ENCODE data around the gene HOXD9. TPM values are rescaled to one million over a fixed set of nuclear protein-coding genes. Genes with fewer than 3 reads are reported as not detected.

Gene HOXD9
- total RNA-seq, 2 experiments from 2014 or later, result not detected

GRCh38 chr2:176093145-176093897, 29.2 kb upstream of the HOXD9 start:
- ATAC-seq (ENCODE audit: poor library complexity) (no peak), DNase-seq (peak in 1 of 14 experiments; percentile 32)
- Histone ChIP-seq H3K36me3 (ENCODE audit: insufficient read depth, low read length) (no peaks in the 10 kb centered on the region), H3K4me1 (ENCODE audit: insufficient read depth, low read length) (peaks cover 39% of the 10 kb centered on the region), H3K27ac (ENCODE audit: low read depth in 1 of 2, low read length in 2 of 2) (no peak overlapping the region), H3K27me3 (ENCODE audit: control insufficient read depth in 1 of 2, insufficient read depth in 2 of 2, low read length in 2 of 2) (peaks cover 89 to 92% of the 10 kb centered on the region in 2 experiments), H3K4me3 (ENCODE audit: low read length) (no peak overlapping the region), H3K9me3 (ENCODE audit: control insufficient read depth in 1 of 2, insufficient read depth in 1 of 2, low read length in 2 of 2) (peaks cover 12 to 33% of the 10 kb centered on the region in 2 experiments)
- TF ChIP-seq CTCF (IDR thresholded peaks at IDR 0.05), result no peak
- Mint-ChIP-seq H3K4me3 (peak overlapping the region; percentile 9), H3K9me3 (peaks cover 3% of the 10 kb centered on the region), H3K27ac (no peak overlapping the region), H3K4me1 (ENCODE audit: low read depth) (peaks cover 45% of the 10 kb centered on the region), H3K36me3 (ENCODE audit: low read depth) (no peaks in the 10 kb centered on the region), H3K27me3 (peaks cover 93% of the 10 kb centered on the region)
- CTCF ChIA-PET, result interaction anchor here (1.2 kb wide), 1 partner anchor 34 kb away, joined by 3 read pairs; no protein-coding TSS in a partner anchor
- POLR2A ChIA-PET, result no interaction called here
- intact Hi-C loops (cut with DNase I, micrococcal nuclease), result loop anchor here in 1 of 2 experiments (10.0 kb wide), 2 partner anchors 729 to 1399 kb away; no protein-coding TSS in a partner anchor

- ChIA-PET CTCF (interaction anchor here (1.2 kb wide), 1 partner anchor 33 kb away, joined by 3 read pairs; no protein-coding TSS in a partner anchor), POLR2A (no interaction called here)
- TF ChIP-seq CTCF (IDR thresholded peaks at IDR 0.05), result no peak
- peaks cover 43% of the 10 kb centered on the region for H3K4me1 Mint-ChIP-seq (ENCODE audit: low read depth)
- peaks cover 3% of the 10 kb centered on the region for H3K9me3 Mint-ChIP-seq
- peak overlapping the region; percentile 1 for H3K4me3 Mint-ChIP-seq
- H3K9me3 ChIP-seq (ENCODE audit: control insufficient read depth in 1 of 2, insufficient read depth in 1 of 2, low read length in 2 of 2), result peaks cover 7 to 35% of the 10 kb centered on the region in 2 experiments
- H3K36me3 Mint-ChIP-seq (ENCODE audit: low read depth), result no peaks in the 10 kb centered on the region
- H3K27me3 Mint-ChIP-seq, result peaks cover 92% of the 10 kb centered on the region
- ATAC-seq (ENCODE audit: poor library complexity) (no peak), DNase-seq (no peak)
- intact Hi-C loops (cut with DNase I, micrococcal nuclease), result loop anchor here in 1 of 2 experiments (10.0 kb wide), 2 partner anchors 729 to 1399 kb away; no protein-coding TSS in a partner anchor
- peaks cover 34% of the 10 kb centered on the region for H3K4me1 ChIP-seq (ENCODE audit: insufficient read depth, low read length)
- H3K27ac Mint-ChIP-seq, result no peak overlapping the region
- peaks cover 89 to 92% of the 10 kb centered on the region in 2 experiments for H3K27me3 ChIP-seq (ENCODE audit: control insufficient read depth in 1 of 2, insufficient read depth in 2 of 2, low read length in 2 of 2)
- H3K36me3 ChIP-seq (ENCODE audit: insufficient read depth, low read length), result no peaks in the 10 kb centered on the region
- H3K27ac ChIP-seq (ENCODE audit: low read depth in 1 of 2, low read length in 2 of 2), result no peak overlapping the region
- H3K4me3 ChIP-seq (ENCODE audit: low read length), result no peak overlapping the region
Observed at GRCh38 chr2:176093898-176094249, 28.6 kb upstream of the HOXD9 start.

GRCh38 chr2:176094349-176094748, 28.2 kb upstream of the HOXD9 start:
- no peak for TF ChIP-seq CTCF (IDR thresholded peaks at IDR 0.05)
- Histone ChIP-seq H3K9me3 (ENCODE audit: control insufficient read depth in 1 of 2, insufficient read depth in 1 of 2, low read length in 2 of 2) (peaks cover 7 to 40% of the 10 kb centered on the region in 2 experiments), H3K27me3 (ENCODE audit: control insufficient read depth in 1 of 2, insufficient read depth in 2 of 2, low read length in 2 of 2) (peaks cover 89 to 92% of the 10 kb centered on the region in 2 experiments), H3K27ac (ENCODE audit: low read depth in 1 of 2, low read length in 2 of 2) (no peak overlapping the region), H3K4me1 (ENCODE audit: insufficient read depth, low read length) (peaks cover 35% of the 10 kb centered on the region), H3K36me3 (ENCODE audit: insufficient read depth, low read length) (no peaks in the 10 kb centered on the region), H3K4me3 (ENCODE audit: low read length) (no peak overlapping the region)
- ATAC-seq (ENCODE audit: poor library complexity) (no peak), DNase-seq (peak in 1 of 14 experiments; percentile 22)
- intact Hi-C loops (cut with DNase I, micrococcal nuclease), result loop anchor here in 1 of 2 experiments (10.0 kb wide), 2 partner anchors 730 to 1400 kb away; no protein-coding TSS in a partner anchor
- no peak overlapping the region for H3K27ac Mint-ChIP-seq
- no peaks in the 10 kb centered on the region for H3K36me3 Mint-ChIP-seq (ENCODE audit: low read depth)
- H3K9me3 Mint-ChIP-seq, result peaks cover 2% of the 10 kb centered on the region
- ChIA-PET CTCF (interaction anchor here (1.2 kb wide), 1 partner anchor 33 kb away, joined by 3 read pairs; no protein-coding TSS in a partner anchor), POLR2A (no interaction called here)
- H3K4me3 Mint-ChIP-seq, result peak overlapping the region; percentile 1
- peaks cover 92% of the 10 kb centered on the region for H3K27me3 Mint-ChIP-seq
- H3K4me1 Mint-ChIP-seq (ENCODE audit: low read depth), result peaks cover 43% of the 10 kb centered on the region

Data from CD4-positive, alpha-beta T cell (primary cell).